HG03575 (cell line): ENCODE results near the gene MEX3C.

Experiments used
- ATAC-seq: cut with Tn5 transposase; IDR thresholded peaks from one replicate; pipeline ENCODE4 v1.9.1; 2021; ENCODE audit not compliant: unreplicated experiment, insufficient number of reproducible peaks, low FRiP score; ENCODE audit errors: extremely low read depth

Gene MEX3C

DNA sequence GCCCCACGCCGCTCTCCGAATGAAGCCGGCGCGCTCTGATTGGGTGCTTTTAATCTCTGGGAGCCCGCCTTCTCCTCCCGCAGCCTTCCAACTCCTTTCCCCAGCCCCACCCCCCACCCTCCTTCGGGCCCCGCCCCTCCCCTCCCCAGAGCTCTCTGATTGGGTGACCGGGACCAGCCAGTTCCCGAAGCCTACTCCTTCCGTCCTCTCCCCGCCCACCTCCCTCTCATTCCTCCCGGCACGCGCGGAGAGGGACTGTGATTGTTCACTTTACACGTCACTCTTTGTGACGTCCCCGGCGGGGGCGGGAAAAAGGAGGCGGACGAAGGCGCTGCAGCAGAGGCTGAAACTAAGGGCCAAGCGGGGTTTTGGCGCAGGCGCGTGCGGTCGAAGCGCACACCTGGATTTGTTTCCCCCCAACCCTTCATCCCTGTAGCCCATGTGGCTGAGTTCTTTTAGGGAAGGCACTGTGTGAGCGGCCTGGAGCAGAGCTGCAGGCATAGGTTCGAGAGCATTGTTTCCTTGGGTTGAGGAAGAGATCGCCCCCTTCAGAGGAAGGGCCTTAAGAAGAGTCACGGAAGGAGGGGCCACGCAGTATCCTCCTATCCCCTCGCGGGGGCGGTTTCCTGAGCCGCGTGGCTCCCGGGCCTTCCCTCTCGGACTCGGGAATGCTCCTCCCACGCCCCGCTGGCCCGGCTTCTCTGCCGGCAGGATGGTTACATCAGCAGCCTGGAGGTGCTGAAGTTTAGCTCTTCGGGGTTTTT is at the start of gene MEX3C:
TSS of gene MEX3C (minus strand) at position 21 of the 764 bp plus-strand sequence. CDS start 361 bp downstream, outside the sequence.
- ATAC-seq, result peak; percentile 76

DNA sequence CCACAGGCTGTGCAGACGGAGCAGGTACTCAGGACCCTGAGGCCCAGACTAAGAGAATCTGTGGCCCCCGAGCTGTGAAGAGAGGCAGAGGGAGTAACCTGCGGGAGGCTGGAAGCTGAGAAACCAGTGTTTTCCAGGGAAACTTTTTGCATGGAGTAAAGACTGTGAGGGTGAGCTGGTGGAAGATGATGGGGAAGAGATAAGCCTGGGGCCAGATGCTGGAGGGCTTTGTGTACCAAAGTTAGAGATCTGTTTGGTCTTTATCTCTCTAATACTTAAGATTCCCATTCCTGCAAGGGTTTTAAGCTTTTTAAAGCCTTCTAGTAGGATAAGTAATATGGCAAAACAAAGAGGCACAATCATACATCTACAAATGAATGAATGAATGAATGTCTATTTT is 43.7 kb upstream of the MEX3C start:
- ATAC-seq, result no peak

DNA sequence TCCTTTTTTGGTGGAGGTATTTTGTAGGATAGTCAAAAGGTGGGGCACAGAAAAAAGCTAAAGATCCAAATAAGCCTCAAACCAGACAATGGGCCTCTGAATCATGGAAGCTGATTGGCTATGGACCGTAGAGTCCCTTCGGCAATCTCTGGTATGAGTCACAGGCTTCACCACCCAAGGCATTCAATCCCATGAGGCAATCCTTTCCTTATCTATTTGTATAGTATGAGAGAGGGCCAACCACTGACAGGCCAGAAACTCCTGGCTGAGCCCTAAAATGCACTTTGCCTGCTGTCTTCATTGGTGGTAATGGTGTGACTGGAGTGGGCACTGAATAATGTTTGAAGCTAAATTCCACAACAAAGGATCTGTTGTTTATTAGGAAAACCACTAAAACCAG is 38.7 kb upstream of the MEX3C start:
- no peak for ATAC-seq

DNA sequence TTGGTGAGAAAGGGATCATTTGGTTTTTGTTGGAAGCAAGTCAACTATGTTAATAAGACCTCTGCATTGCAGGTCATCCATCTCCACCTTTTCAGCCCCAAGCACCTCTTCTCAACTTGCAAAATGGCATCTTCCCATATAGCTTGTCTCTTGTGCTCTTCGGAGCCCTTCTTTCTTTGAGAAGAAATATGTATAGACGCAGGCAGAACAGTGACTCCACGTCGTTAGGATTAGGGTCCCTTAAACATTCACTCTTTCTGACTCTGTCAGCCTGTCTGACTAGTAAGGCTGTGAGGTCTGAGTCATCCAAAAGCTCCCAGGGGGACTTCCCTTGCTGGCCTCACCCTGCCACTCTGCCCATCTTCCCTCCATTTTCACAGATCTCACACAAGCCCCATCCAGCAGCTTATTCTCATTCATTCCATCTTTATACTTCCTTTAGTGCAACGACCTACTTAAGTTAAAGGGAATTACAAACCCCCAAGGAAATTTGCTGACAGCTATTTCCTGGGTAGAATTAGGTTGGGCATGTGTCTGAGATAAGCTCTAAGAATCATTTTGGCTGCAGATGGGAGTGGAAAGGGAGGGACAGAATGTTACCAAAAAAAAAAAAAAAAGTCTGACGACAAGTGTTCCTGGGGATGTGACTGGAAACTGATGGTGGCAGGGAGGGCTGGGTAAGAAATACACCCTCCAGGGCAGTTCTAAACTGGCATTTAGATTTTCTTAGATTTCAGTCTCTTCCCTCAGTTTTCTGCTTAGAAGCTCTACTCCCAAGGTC is 37.7 kb upstream of the MEX3C start:
- peak; percentile 88 for ATAC-seq

DNA sequence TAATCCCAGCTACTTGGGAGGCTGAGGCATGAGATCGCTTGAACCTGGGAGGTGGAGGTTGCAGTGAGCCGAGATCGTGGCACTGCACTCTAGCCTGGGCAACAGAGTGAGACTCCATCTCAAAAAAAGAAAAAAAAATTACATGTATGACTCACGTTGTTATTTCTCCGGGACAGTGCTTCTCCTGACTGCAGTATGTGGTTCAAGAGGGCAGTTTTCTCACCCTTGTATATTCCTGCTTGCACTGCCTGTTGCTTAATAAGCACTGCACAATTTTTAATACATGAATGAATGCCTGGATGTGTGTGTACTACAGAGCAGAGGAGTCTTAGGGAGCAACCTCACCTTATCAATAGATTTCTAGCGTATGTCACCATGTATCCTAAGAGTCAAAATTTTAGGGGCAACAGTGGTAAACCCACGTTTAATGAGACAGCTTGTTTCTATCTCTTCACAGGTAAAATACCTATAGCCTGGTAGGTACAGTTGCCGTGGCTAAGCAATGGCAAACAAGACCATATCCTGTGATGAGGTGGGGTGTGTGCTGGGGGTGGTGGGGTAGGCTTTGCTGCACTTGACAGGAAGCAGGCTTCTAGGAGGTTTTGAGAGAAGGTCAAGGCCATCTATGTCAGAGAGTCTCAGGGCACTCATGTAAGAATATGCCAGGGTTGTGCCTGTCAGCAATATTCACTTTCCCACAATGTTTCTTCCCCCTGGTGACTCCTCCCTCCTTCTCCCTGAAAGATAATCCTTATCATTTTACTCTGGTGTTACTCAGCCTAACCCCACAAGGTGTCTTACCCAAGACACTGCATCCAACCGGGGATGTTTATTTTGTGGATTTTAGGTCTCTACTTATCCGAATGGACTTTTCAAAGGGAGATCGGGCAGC is 36.9 kb upstream of the MEX3C start:
- no peak for ATAC-seq

DNA sequence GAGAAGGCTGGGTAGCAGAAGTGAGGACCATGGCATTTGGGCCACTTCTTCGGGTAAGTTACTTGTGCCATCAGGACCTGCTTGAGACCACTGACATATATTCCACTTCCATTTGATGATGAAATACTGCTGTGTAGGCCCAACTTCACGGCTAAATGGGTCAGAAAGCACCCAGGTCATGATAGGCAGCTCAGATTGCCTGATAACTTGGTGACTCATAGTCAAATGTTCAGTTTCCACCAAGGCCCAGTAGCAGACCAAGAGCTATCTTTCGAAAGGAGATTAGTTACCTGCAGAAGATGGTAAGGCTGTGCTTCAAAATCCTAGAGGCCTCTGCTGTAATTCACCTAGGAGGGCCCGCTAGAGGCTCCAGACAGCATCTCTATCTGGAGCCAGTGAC is 31.8 kb upstream of the MEX3C start:
- no peak for ATAC-seq

DNA sequence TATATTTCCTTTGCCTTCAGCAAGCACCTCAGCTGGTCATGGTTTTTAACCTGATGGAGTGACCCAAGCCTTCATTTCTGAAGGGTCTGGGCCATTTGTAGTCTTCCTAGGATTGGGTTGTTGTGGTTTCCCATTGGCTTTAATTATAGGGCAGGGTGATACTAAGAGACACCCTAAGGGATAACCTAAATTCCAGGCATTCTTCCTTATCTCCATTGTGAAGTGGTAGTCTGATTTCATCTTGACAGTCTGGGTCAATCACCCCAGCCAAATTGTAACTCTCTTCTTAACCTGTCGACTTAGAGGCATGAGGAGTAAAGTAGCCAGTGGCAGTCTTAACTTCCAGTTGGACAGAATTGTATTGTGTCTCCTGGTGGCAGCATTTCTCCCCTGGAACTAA is 30.2 kb upstream of the MEX3C start:
- no peak for ATAC-seq

DNA sequence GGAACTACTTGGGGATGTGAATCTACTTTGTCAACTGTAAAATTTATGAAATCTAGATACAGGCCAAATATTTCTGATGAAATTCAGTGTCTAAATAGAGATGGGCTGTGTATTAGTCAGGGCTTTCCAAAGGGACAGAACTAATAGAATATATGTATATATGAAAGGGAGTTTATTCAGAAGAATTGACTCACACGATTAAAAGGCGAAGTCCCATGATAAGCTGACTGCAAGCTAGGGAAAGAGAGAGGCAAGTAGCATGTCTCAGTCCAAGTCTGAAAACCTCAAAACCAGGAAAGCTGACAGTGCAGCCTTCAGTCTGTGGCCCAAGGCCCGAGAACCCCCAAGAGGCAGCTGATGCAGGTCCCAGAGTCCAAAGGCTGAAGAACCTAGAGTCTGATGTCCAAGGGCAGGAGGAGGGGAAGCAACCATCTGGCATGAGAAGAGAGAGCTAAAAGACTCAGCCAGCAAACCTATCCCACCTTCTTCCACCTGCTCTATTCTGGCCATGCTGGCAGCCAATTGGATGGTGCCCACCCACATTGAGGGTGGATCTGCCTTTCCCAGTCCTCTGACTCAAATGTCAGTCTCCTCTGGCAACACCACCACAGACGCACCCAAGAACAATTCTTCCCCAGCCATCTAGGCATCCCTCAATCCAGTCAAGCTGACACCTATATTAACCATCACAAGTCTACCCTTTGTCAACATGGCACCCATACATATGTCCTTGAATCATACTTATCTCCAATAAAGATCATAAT is 29.3 kb upstream of the MEX3C start:
- ATAC-seq, result no peak

DNA sequence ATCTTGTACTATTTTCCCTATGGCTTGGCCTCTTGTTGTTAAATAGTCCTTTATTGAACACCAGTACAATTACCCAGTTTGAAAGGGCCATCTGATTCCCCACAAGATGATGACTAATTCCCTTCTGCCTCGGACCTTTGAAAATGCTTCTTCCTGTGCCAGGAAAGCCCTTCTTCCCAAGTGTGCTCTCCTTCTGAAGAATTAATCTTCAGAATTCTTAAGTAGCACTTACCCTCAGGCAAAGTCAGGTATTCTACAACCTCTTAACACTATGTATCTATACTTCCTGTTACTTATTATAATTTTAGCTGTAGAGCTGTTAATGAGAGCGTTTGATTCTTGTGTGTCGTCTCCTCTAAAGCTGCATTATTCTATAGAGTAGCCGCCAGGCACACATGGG is 28.6 kb upstream of the MEX3C start:
- ATAC-seq, result no peak

DNA sequence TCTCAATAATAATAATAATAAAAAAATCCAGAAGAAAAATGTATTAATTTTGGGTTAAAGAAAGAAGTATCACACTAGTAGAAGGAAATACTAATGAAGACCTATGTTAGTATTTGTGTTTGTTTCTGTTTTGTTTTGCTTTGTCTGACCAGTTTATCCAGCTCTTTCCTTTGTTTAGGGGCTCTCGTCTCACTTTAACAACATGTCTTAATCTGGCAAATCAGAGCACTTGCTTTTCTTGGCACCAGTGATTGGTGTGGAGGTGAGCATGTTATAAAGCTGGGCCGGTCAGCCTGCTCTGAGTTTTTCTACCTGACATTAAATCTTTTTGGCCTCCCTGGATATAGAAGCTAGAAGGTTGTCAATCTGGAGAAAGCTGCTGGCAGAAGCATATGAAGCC is 15.1 kb upstream of the MEX3C start:
- no peak for ATAC-seq

DNA sequence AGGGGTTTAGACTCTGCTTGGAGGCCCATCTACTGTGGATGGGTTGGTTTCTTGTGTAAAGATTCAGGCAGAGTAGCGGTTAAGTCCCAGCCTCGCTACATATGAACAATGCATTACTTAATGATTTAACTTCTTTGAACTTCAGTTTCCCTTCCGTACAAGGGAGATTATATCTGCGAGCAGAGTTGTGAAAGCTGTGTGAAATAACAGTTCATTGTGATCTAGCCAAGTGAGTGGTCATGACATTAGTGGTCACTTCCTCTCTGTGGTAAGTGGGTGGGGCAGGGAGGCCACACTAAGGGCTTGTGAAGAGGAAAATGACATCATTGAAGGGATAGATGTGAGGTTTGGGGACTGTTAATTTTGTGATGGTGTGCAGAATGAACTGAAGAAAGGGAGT is 14.1 kb upstream of the MEX3C start:
- peak; percentile 85 for ATAC-seq

DNA sequence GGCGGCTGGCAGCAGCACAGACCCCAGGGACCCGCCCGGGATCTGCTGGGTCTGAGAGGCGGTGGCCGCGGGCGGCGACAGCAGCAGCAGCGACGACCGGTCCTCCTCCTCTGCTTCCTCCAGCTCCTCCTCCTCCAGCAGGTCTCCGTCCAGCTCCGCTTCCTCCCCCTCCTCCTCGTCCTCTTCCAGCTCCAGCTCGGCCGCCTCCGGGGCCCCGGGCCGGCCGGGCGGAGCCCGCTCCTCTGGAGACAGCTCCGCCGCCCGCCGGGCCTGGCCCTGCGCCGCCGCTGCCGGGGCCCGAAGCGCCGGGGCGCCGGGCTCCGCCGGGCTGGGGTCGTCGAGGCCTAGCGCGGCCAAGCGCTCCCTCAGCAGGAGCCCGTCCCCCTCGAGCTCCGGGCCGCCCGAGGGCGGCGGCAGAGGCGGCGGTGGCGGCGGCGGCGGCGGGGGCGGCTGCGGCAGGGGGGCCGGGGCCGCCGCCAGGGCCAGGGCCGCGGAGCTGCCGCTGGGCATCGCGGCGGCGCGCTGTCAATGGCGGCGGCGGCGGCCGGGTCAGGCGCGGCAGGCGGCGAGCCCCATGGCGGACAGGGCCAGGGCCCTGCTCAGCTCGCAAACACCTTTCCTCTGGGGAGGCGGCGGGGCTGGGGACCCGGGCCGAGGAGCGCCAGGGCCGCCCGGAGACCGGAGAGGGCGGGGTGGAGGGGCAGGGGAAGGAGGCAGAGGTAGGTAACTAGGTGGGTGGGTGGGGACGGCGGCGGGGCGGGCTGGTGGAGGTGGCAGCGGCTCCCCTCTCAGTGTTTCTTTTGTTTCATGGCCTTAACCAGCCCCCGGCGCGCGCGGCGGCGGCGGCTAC is 445 bp downstream of the MEX3C start:
- no peak for ATAC-seq

DNA sequence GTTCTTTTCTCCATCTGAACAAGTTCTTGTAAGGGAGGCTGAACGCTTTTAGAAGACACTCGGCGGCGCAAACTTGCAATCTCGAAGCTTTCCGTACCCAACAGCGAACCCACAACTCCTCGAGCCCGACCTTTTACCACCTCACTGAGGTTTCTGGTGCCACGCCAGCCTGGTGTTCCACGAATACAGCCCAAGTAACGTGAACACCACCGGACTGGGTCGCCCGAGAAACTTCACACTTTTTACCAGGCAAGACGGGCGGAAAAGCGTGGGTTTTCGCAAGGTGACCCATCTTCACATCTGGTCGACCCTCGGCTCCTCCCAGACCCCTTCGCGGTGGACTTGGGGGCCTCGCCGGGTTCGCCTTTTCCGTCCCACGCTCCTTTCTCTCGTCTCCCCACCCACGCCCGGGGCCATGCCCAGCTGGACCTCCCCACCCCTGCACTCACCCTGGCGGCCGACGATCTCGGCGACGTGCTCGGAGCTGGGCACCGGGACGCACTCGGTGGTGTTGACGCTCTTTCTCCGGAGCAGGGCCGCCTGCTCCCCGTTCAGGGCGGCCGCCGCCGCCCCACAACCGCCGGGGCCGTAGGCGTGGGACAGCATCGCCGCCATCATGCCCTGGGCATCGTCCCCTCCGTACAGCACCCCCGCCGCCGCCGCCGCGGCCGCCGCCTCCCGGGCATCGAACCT is 1.2 kb downstream of the MEX3C start:
- no peak for ATAC-seq

DNA sequence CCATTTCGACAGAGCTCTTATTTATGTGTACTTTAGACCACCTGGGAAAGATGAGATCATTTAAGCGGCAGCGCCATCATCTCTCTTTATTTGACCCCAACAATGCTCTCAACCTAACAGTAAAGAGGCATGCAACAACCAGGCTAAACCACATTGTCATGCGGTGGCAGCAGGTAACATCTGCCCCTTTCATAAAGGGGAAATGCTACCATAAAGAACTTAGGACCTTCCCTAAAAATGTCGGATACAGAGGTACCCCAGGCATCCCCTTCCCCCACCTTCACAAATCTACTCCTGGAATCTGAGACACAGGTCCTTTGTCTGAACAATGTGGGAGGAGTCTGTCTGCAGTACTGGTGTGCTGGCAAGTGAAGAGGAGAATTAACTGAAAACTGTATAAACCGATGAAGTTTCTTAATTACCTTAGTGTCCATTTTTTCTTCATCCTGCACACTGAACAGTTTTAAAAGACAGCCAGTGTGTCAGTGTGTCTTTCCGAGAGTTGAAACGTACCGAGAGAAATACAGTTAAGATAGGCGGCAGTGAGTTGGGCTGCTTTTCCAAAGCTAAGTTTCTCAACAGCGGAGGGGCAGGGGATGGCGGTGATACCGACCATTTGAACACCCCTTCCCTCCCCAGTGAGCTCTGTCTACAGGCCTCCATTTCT is 1.9 kb downstream of the MEX3C start:
- no peak for ATAC-seq

DNA sequence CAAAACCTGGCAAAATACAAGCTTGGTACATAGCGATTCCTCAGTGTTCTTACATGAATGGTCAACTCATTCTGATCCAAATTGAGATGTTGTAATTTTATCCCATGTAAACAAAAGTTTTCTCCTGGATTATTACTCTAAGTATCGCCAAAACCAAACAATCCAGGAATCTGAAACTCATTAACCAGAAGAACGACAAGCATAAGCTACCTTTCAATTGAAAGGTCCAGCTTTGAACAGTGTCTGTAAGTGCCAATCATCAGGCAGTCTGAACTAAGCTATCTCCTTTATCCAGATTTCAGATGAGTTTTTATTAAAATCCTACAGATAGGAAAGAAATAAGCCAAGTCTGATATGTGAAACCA is 2.4 kb downstream of the MEX3C start:
- ATAC-seq, result no peak

DNA sequence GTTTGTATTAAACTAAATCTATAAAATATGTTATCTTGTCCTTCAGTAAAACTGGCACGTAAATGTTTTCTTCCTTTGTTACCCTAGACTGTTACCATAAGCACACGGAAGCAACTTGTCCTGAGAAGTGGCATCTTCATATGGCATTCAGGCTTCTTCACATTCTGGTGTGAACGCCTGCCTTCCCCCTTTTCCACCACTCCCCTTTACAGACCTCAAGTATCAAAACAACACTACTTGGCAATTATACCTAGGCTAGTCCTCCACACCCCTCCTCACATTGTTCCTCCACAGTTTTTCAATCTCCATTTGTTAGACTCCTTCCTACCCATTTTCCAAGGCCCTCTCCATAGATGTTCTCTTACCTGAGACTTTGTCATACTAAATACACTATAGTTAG is 2.9 kb downstream of the MEX3C start:
- ATAC-seq, result no peak

DNA sequence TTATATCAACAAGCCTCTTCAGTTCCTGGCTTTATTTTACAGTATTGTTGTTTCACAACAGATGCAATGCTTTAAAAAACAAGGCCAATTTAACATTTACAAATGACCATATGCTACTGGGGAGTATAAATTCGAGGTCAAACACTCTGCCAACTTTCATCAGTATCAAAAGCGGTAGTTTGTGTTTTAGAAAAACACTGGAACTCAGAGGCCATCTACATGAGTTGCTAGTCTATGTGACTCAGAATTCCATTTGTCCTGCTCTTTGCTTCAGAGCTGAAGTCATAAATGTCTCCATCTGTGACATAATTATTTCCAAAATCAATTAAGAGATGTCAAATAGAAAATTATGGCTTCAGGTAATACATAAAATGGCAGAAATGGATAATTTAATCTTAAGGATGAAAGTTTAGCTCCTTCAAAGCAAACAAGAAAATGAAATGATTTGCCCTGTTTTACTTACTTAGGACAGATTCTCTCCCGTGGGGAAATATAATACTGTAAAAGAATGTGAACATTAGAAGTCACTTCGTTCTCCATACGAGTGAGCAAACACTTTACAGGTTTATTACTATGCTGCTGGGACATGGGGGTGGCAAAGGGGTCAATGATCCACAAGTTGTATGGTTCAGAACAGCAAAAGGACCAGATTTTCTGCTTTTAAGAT is 3.7 kb downstream of the MEX3C start:
- ATAC-seq, result no peak
